GM20000 (cell line): ENCODE data around the gene SMYD5.
"Not testable (repeated sequence)": the region's sequence is repeated elsewhere in the genome, so short reads cannot be mapped to it uniquely, and the experiment has no call there.

ENCODE experiments used
- DNase-seq: peaks from one replicate; pipeline ENCODE4 v3.0.0; 2012; ENCODE audit warnings: low spot score
- CTCF ChIP-seq: IDR thresholded peaks from 2 replicates; pipeline ENCODE4 v1.5.1; 2012; ENCODE audit warnings: mild to moderate bottlenecking, control low read depth; ENCODE audit errors: extremely low read depth, missing control alignments

Gene SMYD5

GRCh38 chr2:73259276-73259675 lies 45.2 kb downstream of the SMYD5 start:
- TF ChIP-seq CTCF, result no peak
- DNase-seq, result no peak

GRCh38 chr2:73259704-73260337 lies 45.8 kb downstream of the SMYD5 start:
- no peak for TF ChIP-seq CTCF
- no peak for DNase-seq

GRCh38 chr2:73260338-73260984 lies 46.4 kb downstream of the SMYD5 start:
- no peak for TF ChIP-seq CTCF
- DNase-seq, result no peak

GRCh38 chr2:73262108-73262651 lies 48.1 kb downstream of the SMYD5 start:
- DNase-seq, result no peak
- no peak for TF ChIP-seq CTCF

- DNase-seq, result not testable (repeated sequence)
Observed at GRCh38 chr2:73262691-73263429, 48.8 kb downstream of the SMYD5 start.

GRCh38 chr2:73263540-73264331 lies 49.7 kb downstream of the SMYD5 start:
- DNase-seq, result no peak
- no peak for TF ChIP-seq CTCF

- DNase-seq, result no peak
Observed at GRCh38 chr2:73264332-73264606, 50.2 kb downstream of the SMYD5 start.

More at GRCh38 chr2:73264332-73264606, 50.2 kb downstream of the SMYD5 start:
- no peak for TF ChIP-seq CTCF
